ENCODE data around the gene RNF141. TPM values are rescaled to one million over a fixed set of nuclear protein-coding genes. Genes with fewer than 3 reads are reported as not detected.

RNF141 gene
- total and polyA plus RNA-seq, 10 of the 15 experiments (the other 5 are each of a cell fraction or from before 2014, with no cell fraction given), result 7.6 to 36.8 (median 13.6) TPM

DNA sequence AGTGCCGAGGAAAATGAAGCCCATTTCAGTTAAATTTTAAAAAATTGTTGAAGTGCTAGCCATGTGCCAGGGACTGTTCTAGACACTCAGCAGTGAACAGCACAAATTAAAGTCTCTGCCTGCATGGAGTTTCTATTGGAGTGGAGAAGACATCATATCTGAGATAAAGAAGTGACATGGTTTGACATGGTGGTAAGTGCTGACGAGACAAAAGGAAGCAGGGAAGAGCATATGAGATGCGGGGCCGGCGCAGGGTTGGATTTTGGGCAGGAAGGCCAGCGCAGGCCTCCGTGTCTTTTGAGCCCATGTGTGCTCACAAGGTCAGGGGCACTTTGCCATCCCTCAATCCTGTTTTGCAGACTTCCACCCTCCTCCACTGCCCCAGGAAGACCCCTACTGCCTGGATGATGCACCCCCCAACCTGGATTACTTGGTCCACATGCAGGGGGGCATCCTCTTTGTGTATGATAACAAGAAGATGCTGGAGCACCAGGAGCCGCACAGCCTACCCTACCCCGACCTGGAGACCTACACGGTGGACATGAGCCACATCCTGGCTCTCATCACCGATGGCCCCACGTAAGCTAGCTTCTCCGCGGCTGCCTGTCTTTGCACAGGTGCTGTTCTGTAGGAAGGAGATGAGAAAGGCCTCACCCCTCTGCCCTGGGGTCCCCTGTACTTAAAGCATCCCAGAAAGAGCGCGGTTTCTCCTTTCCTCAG lies 56.4 kb downstream of the RNF141 start (continued):
- TF ChIP-seq, protein P1, sequence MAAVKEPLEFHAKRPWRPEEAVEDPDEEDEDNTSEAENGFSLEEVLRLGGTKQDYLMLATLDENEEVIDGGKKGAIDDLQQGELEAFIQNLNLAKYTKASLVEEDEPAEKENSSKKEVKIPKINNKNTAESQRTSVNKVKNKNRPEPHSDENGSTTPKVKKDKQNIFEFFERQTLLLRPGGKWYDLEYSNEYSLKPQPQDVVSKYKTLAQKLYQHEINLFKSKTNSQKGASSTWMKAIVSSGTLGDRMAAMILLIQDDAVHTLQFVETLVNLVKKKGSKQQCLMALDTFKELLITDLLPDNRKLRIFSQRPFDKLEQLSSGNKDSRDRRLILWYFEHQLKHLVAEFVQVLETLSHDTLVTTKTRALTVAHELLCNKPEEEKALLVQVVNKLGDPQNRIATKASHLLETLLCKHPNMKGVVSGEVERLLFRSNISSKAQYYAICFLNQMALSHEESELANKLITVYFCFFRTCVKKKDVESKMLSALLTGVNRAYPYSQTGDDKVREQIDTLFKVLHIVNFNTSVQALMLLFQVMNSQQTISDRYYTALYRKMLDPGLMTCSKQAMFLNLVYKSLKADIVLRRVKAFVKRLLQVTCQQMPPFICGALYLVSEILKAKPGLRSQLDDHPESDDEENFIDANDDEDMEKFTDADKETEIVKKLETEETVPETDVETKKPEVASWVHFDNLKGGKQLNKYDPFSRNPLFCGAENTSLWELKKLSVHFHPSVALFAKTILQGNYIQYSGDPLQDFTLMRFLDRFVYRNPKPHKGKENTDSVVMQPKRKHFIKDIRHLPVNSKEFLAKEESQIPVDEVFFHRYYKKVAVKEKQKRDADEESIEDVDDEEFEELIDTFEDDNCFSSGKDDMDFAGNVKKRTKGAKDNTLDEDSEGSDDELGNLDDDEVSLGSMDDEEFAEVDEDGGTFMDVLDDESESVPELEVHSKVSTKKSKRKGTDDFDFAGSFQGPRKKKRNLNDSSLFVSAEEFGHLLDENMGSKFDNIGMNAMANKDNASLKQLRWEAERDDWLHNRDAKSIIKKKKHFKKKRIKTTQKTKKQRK (IDR thresholded peaks at IDR 0.05; ENCODE audit: low read depth, low read length), result no peak
- TF ChIP-seq CHD1 (IDR thresholded peaks at IDR 0.05; ENCODE audit: low read depth, low read length) (no peak), BMI1 (IDR thresholded peaks at IDR 0.05; ENCODE audit: borderline replicate concordance) (no peak), RBBP5 (conservative IDR thresholded peaks at IDR 0.05) (no peak), NFXL1 (IDR thresholded peaks at IDR 0.05; ENCODE audit: borderline replicate concordance) (no peak), RCOR1 (conservative IDR thresholded peaks at IDR 0.05; ENCODE audit: low read depth, low read length) (no peak), STAT1 (conservative IDR thresholded peaks at IDR 0.05) (no peak)
- TF ChIP-seq, protein P2, sequence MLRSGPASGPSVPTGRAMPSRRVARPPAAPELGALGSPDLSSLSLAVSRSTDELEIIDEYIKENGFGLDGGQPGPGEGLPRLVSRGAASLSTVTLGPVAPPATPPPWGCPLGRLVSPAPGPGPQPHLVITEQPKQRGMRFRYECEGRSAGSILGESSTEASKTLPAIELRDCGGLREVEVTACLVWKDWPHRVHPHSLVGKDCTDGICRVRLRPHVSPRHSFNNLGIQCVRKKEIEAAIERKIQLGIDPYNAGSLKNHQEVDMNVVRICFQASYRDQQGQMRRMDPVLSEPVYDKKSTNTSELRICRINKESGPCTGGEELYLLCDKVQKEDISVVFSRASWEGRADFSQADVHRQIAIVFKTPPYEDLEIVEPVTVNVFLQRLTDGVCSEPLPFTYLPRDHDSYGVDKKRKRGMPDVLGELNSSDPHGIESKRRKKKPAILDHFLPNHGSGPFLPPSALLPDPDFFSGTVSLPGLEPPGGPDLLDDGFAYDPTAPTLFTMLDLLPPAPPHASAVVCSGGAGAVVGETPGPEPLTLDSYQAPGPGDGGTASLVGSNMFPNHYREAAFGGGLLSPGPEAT (IDR thresholded peaks at IDR 0.05; ENCODE audit: low read depth), result no peak
- TF ChIP-seq, protein P3, sequence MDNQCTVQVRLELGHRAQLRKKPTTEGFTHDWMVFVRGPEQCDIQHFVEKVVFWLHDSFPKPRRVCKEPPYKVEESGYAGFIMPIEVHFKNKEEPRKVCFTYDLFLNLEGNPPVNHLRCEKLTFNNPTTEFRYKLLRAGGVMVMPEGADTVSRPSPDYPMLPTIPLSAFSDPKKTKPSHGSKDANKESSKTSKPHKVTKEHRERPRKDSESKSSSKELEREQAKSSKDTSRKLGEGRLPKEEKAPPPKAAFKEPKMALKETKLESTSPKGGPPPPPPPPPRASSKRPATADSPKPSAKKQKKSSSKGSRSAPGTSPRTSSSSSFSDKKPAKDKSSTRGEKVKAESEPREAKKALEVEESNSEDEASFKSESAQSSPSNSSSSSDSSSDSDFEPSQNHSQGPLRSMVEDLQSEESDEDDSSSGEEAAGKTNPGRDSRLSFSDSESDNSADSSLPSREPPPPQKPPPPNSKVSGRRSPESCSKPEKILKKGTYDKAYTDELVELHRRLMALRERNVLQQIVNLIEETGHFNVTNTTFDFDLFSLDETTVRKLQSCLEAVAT (IDR thresholded peaks at IDR 0.05), result no peak

All from GM12878 (cell line).